Dermis blood vessel endothelial cell (primary cell): ENCODE results near the gene AGPAT3. TPM values are rescaled to one million over a fixed set of nuclear protein-coding genes. Genes with fewer than 3 reads are reported as not detected.

Experiments used
- DNase-seq: peaks from one replicate; pipeline ENCODE4 v3.0.0; 2010
- total RNA-seq: library from RNA; depleted of rRNA; stranded (reverse); fragments of >200 nt; gene quantifications from 2 replicates; pipeline ENCODE4 v1.2.3, GENCODE V29; 2014

The AGPAT3 gene
- total RNA-seq, 1 donor from 2014 or later = 56.8 TPM

GRCh38 chr21:43865540-43866259 lies 677 bp downstream of the AGPAT3 start:
- peak; percentile 50 for DNase-seq

GRCh38 chr21:43866260-43866629 lies 1.2 kb downstream of the AGPAT3 start:
- DNase-seq = peak; percentile 39

GRCh38 chr21:43866659-43867331 lies 1.8 kb downstream of the AGPAT3 start:
- DNase-seq = peak; percentile 16

GRCh38 chr21:43867332-43867703 lies 2.3 kb downstream of the AGPAT3 start:
- DNase-seq = no peak

- no peak for DNase-seq
These were observed 2.9 kb downstream of the AGPAT3 start for GRCh38 chr21:43867948-43868347.

GRCh38 chr21:43868461-43868860 lies 3.4 kb downstream of the AGPAT3 start:
- DNase-seq = no peak

- no peak for DNase-seq
These were observed 4.7 kb downstream of the AGPAT3 start for GRCh38 chr21:43869486-43870325.

GRCh38 chr21:43871487-43871886 lies 6.5 kb downstream of the AGPAT3 start:
- DNase-seq = no peak

- no peak for DNase-seq
These were observed 7.6 kb downstream of the AGPAT3 start for GRCh38 chr21:43872531-43873197.

GRCh38 chr21:43873673-43874072 lies 8.7 kb downstream of the AGPAT3 start:
- no peak for DNase-seq

GRCh38 chr21:43874085-43874805 lies 9.2 kb downstream of the AGPAT3 start:
- no peak for DNase-seq

- DNase-seq = no peak
These were observed 11.6 kb downstream of the AGPAT3 start for GRCh38 chr21:43876605-43877004.

- no peak for DNase-seq
These were observed 13.0 kb downstream of the AGPAT3 start for GRCh38 chr21:43877936-43878575.

- no peak for DNase-seq
These were observed 14.5 kb downstream of the AGPAT3 start for GRCh38 chr21:43879348-43880110.

- peak; percentile 30 for DNase-seq
These were observed 15.3 kb downstream of the AGPAT3 start for GRCh38 chr21:43880111-43880985.

- DNase-seq = no peak
These were observed 16.3 kb downstream of the AGPAT3 start for GRCh38 chr21:43881283-43881682.

- DNase-seq = no peak
These were observed 16.9 kb downstream of the AGPAT3 start for GRCh38 chr21:43881935-43882334.

GRCh38 chr21:43882952-43883545 lies 18.0 kb downstream of the AGPAT3 start:
- no peak for DNase-seq
